ENCODE data around the gene MAB21L1. TPM values are rescaled to one million over a fixed set of nuclear protein-coding genes. Genes with fewer than 3 reads are reported as not detected.

Gene MAB21L1
- total RNA-seq, 1 experiment from 2014 or later, result not detected

GRCh38 chr13:35448465-35448864 is 28.0 kb downstream of the MAB21L1 start:
- CTCF ChIA-PET, result no interaction called here
- no peak for TF ChIP-seq CTCF (IDR thresholded peaks at IDR 0.05)
- no peak for TF ChIP-seq TCF7L2 (IDR thresholded peaks at IDR 0.05; ENCODE audit: low read depth, low read length)
- TF ChIP-seq REST (IDR thresholded peaks at IDR 0.05; ENCODE audit: insufficient read depth in 1 of 2, low read depth in 2 of 2, low read length in 1 of 2), result no peak
- no peak for TF ChIP-seq POLR2AphosphoS5 (IDR thresholded peaks at IDR 0.05; ENCODE audit: low read depth, low read length)
- TF ChIP-seq SIN3A (IDR thresholded peaks at IDR 0.05; ENCODE audit: borderline replicate concordance, insufficient read depth, low read depth, low read length), result no peak
- in situ Hi-C loops (cut with HindIII; ENCODE audit: low pct_unique_long_range_greater_than_20kb, low sequenced_read_pairs) (no loop called here), intact Hi-C loops (cut with micrococcal nuclease; ENCODE audit: unreplicated experiment) (no loop called here)
- Histone ChIP-seq H3K27ac (ENCODE audit: low read length) (no peak overlapping the region), H3K36me3 (ENCODE audit: control insufficient read depth, insufficient read depth, low read length) (no peaks in the 10 kb centered on the region), H3K9me3 (ENCODE audit: control insufficient read depth, insufficient read depth, low read depth, low read length) (no peaks in the 10 kb centered on the region), H3K4me3 (ENCODE audit: low read depth in 2 of 2, low read length in 2 of 2) (no peak overlapping the region), H3K4me1 (ENCODE audit: control insufficient read depth, insufficient read depth, low read length) (no peaks in the 10 kb centered on the region), H3K27me3 (ENCODE audit: control insufficient read depth, insufficient read depth, low read length) (no peaks in the 10 kb centered on the region)
- BruUV-seq (replicated peaks), result no TSS peak
- POLR2A ChIA-PET, result no interaction called here
- DNase-seq (ENCODE audit: low read depth, low spot score) (no peak), ATAC-seq (no peak)

All from Panc1 (cell line).